Natural killer cell (primary cell): Measurements from ENCODE around the gene NRF1. TPM values are rescaled to one million over a fixed set of nuclear protein-coding genes. Genes with fewer than 3 reads are reported as not detected.
"Not testable (repeated sequence)": the region's sequence is repeated elsewhere in the genome, so short reads cannot be mapped to it uniquely, and the experiment has no call there.

Experiments
- ATAC-seq, 3 donors: fragments of 150-1000 bp in 2 of 3; fragments of 200-7000 bp in 1 of 3; cut with Tn5 transposase; 1 replicate in 1 of 3; 2 replicates in 2 of 3; pipeline ENCODE4 v1.10.0; 2021; ENCODE audit warnings: mild to moderate bottlenecking in 2 of 3, moderate library complexity in 2 of 3
- DNase-seq, 2 donors: peaks; one replicate each; pipeline versions ENCODE4 v3.0.0 to v3.0.0-alpha.2; 2013 to 2021; ENCODE audit warnings: mixed read lengths in 1 of 2
- H3K27ac ChIP-seq: one replicate; pipeline ENCODE4 v1.5.1; 2013; ENCODE audit warnings: mild to moderate bottlenecking, low read length
- H3K27me3 ChIP-seq: one replicate; pipeline ENCODE4 v1.6.1; 2013; ENCODE audit warnings: low read length; ENCODE audit not compliant: control insufficient read depth, insufficient read depth
- H3K36me3 ChIP-seq: one replicate; pipeline ENCODE4 v1.6.1; 2013; ENCODE audit warnings: low read length; ENCODE audit not compliant: control insufficient read depth, insufficient read depth
- H3K4me1 ChIP-seq: one replicate; pipeline ENCODE4 v1.6.1; 2013; ENCODE audit warnings: low read length; ENCODE audit not compliant: control insufficient read depth, insufficient read depth
- H3K4me3 ChIP-seq: one replicate; pipeline ENCODE4 v1.5.1; 2013; ENCODE audit warnings: low read length
- H3K9me3 ChIP-seq: one replicate; pipeline ENCODE4 v1.6.1; 2013; ENCODE audit warnings: low read length; ENCODE audit not compliant: control insufficient read depth, insufficient read depth
- H3K27ac Mint-ChIP-seq, 2 donors: one replicate each; pipeline ENCODE4 v1.8.0; 2022; ENCODE audit warnings: mild to moderate bottlenecking in 2 of 2, mixed read lengths in 2 of 2, moderate library complexity in 1 of 2
- H3K27me3 Mint-ChIP-seq, 2 donors: one replicate each; pipeline ENCODE4 v1.8.0; 2022; ENCODE audit warnings: low read depth in 2 of 2, mixed read lengths in 2 of 2
- H3K36me3 Mint-ChIP-seq: one replicate; pipeline ENCODE4 v1.8.0; 2022; ENCODE audit warnings: mixed read lengths
- H3K4me1 Mint-ChIP-seq, 2 donors: one replicate each; pipeline ENCODE4 v1.8.0; 2022; ENCODE audit warnings: mixed read lengths in 2 of 2
- H3K4me3 Mint-ChIP-seq: one replicate; pipeline ENCODE4 v1.8.0; 2022; ENCODE audit warnings: mild to moderate bottlenecking, moderate library complexity, mixed read lengths
- H3K9me3 Mint-ChIP-seq, 2 donors: one replicate each; pipeline ENCODE4 v1.8.0; 2022; ENCODE audit warnings: mixed read lengths in 2 of 2
- WGBS: methylation state at CpG from one replicate; pipeline ENCODE4 v1.1.7; 2013; ENCODE audit warnings: missing lambda C conversion rate; ENCODE audit not compliant: insufficient coverage; 5-methylcytosine and 5-hydroxymethylcytosine counted together
- intact Hi-C: fragments of 100-400 bp; cut with micrococcal nuclease; formaldehyde crosslinking; loops from one replicate; pipeline ENCODE4 v1.14.2; 2022
- total RNA-seq, 4 donors: library from RNA; stranded (reverse); fragments of 120-200 nt in 1 of 4; gene quantifications; one replicate each; pipeline versions ENCODE4 v1.2.3 to v1.2.4, GENCODE V29; 2013 to 2022
- TF ChIP-seq, protein P1 (sequence below): fragments of 200-600 bp; IDR thresholded peaks from one replicate; pipeline ENCODE4 v1.8.0; 2022; ENCODE audit warnings: antibody characterized with exemption

The NRF1 gene
- total RNA-seq, 3 donors from 2014 or later (not counting 1 experiment from before 2014, with no cell fraction given), result 39.8 to 43.5 (median 40.1) TPM

GRCh38 chr7:129599174-129599573 lies 12.3 kb upstream of the NRF1 start:
- no peaks in the 10 kb centered on the region for H3K27me3 Mint-ChIP-seq
- no peak overlapping the region for H3K27ac ChIP-seq
- no peaks in the 10 kb centered on the region for H3K36me3 Mint-ChIP-seq
- H3K4me3 ChIP-seq, result no peak overlapping the region
- H3K27me3 ChIP-seq, result no peaks in the 10 kb centered on the region
- ATAC-seq (no peak), DNase-seq (no peak)
- intact Hi-C loops, result no loop called here
- H3K9me3 Mint-ChIP-seq, result peaks cover 0 to 2% of the 10 kb centered on the region in 2 donors
- H3K4me1 ChIP-seq, result no peaks in the 10 kb centered on the region
- no peaks in the 10 kb centered on the region for H3K36me3 ChIP-seq
- WGBS, result 91% methylated on average over 5 of the region's 5 CpGs
- no peaks in the 10 kb centered on the region for H3K9me3 ChIP-seq
- H3K27ac Mint-ChIP-seq, result no peak overlapping the region
- peaks cover 21% of the 10 kb centered on the region in 2 donors for H3K4me1 Mint-ChIP-seq
- TF ChIP-seq, protein P1, sequence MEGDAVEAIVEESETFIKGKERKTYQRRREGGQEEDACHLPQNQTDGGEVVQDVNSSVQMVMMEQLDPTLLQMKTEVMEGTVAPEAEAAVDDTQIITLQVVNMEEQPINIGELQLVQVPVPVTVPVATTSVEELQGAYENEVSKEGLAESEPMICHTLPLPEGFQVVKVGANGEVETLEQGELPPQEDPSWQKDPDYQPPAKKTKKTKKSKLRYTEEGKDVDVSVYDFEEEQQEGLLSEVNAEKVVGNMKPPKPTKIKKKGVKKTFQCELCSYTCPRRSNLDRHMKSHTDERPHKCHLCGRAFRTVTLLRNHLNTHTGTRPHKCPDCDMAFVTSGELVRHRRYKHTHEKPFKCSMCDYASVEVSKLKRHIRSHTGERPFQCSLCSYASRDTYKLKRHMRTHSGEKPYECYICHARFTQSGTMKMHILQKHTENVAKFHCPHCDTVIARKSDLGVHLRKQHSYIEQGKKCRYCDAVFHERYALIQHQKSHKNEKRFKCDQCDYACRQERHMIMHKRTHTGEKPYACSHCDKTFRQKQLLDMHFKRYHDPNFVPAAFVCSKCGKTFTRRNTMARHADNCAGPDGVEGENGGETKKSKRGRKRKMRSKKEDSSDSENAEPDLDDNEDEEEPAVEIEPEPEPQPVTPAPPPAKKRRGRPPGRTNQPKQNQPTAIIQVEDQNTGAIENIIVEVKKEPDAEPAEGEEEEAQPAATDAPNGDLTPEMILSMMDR, result no peak
- H3K4me3 Mint-ChIP-seq, result no peak overlapping the region

- H3K36me3 ChIP-seq, H3K4me3 Mint-ChIP-seq, H3K27ac Mint-ChIP-seq, intact Hi-C loops, H3K4me1 ChIP-seq, H3K27me3 ChIP-seq, H3K9me3 Mint-ChIP-seq, H3K4me3 ChIP-seq, H3K27ac ChIP-seq, ATAC-seq, H3K27me3 Mint-ChIP-seq, DNase-seq, H3K9me3 ChIP-seq, H3K36me3 Mint-ChIP-seq: not testable (repeated sequence)
- peaks cover 51 to 56% of the 10 kb centered on the region in 2 donors for H3K4me1 Mint-ChIP-seq
- 65% methylated on average over 5 of the region's 5 CpGs for WGBS
These were observed 7.9 kb upstream of the NRF1 start for GRCh38 chr7:129603594-129603993.

GRCh38 chr7:129604021-129604420 lies 7.5 kb upstream of the NRF1 start:
- ATAC-seq, H3K4me1 ChIP-seq, H3K27ac ChIP-seq, H3K9me3 Mint-ChIP-seq, H3K27me3 ChIP-seq, intact Hi-C loops, H3K4me3 Mint-ChIP-seq, H3K27me3 Mint-ChIP-seq, H3K9me3 ChIP-seq, H3K36me3 Mint-ChIP-seq, H3K4me3 ChIP-seq, DNase-seq, H3K36me3 ChIP-seq: not testable (repeated sequence)
- peaks cover 51 to 57% of the 10 kb centered on the region in 2 donors for H3K4me1 Mint-ChIP-seq
- peak overlapping the region in 1 of 2 donors; percentile 3 for H3K27ac Mint-ChIP-seq
- WGBS, result 100% methylated on average over 1 of the region's 3 CpGs

DNA sequence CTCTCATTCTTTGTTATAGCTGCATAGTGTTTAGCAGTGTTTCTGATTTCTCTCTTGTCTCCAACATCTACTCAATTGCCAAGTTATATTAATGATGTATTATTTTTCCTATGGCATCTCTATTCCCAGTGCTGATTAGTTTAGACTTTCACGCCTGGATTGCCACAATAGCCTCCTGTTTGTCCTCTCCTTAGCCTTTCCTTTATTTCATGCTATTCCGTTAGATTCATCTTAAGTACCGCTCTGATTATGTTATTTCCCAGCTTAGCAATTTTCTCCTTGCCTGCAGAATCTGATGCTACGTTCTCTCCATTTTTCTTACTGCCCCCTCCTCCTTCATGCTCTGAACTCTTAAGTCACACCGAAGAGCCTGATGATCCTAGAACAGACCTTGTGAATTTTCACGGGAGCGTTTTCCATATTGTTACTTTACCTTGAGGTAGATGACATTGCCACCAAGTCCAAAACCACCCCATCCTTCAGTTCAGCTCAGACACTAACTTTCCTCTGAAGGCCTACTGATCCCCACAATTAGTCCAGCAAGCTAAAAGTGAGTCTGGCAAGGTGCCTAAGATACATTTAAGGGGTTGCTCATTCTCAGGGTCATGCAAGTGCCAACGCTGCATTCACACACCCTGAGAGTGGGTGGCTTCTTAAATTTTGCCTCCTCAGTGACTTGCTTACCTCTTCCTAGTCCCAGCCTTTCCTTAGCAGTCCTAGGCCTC lies 6.6 kb upstream of the NRF1 start:
- peaks cover 55 to 60% of the 10 kb centered on the region in 2 donors for H3K4me1 Mint-ChIP-seq
- no peaks in the 10 kb centered on the region for H3K9me3 ChIP-seq
- peak overlapping the region; percentile 0 to 3 for H3K27ac Mint-ChIP-seq
- intact Hi-C loops, result no loop called here
- H3K9me3 Mint-ChIP-seq, result peaks cover 0 to 2% of the 10 kb centered on the region in 2 donors
- H3K27me3 Mint-ChIP-seq, result no peaks in the 10 kb centered on the region
- no peak overlapping the region for H3K27ac ChIP-seq
- TF ChIP-seq, protein P1, result no peak
- DNase-seq, result no peak
- no peak for ATAC-seq
- 89% methylated on average over 8 of the region's 8 CpGs for WGBS
- peaks cover 7% of the 10 kb centered on the region for H3K4me1 ChIP-seq
- H3K4me3 ChIP-seq, result no peak overlapping the region
- H3K36me3 ChIP-seq, result no peaks in the 10 kb centered on the region
- no peaks in the 10 kb centered on the region for H3K27me3 ChIP-seq
- H3K36me3 Mint-ChIP-seq, result no peaks in the 10 kb centered on the region
- H3K4me3 Mint-ChIP-seq, result no peak overlapping the region
